ENCODE results near the gene ARL5C. TPM values are rescaled to one million over a fixed set of nuclear protein-coding genes. Genes with fewer than 3 reads are reported as not detected.

ARL5C gene
- total RNA-seq: 0.38 TPM in 1 of 2 replicates, not detected in the other

GRCh38 chr17:39165841-39166349 is at the start of gene ARL5C:
ARL5C (minus strand) TSS chr17:39166161; CDS start chr17:39165760, 401 bp downstream.

GRCh38 chr17:39200070-39200879 is 34.3 kb upstream of the ARL5C start, which contains the start of gene RPL19:
RPL19 (plus strand) TSS chr17:39200283; CDS start chr17:39200345, 62 bp downstream.

GRCh38 chr17:39197380-39198185 is 31.6 kb upstream of the ARL5C start, which contains the start of gene CACNB1:
CACNB1 (minus strand) TSS chr17:39197669; CDS start chr17:39197495, 174 bp downstream.

GRCh38 chr17:39151150-39151942 is 14.6 kb downstream of the ARL5C start, which contains the start of gene PLXDC1:
PLXDC1 (minus strand) TSS chr17:39151637; CDS start chr17:39151437, 200 bp downstream.

Other genes starting within 250 kb of the ARL5C start
- gene FBXO47, start 198.8 kb downstream of the ARL5C start, total RNA-seq: not detected in 2 replicates
- 0.19 and 1.1 TPM in 2 replicates for gene PLXDC1, start 14.5 kb downstream of the ARL5C start, total RNA-seq
- gene CACNB1, start 31.5 kb upstream of the ARL5C start, total RNA-seq: 2.3 and 7.9 TPM in 2 replicates
- 1,670 and 1,734 TPM in 2 replicates for gene RPL19, start 34.1 kb upstream of the ARL5C start, total RNA-seq
- under 0.01 TPM in 2 replicates for gene STAC2, start 59.8 kb upstream of the ARL5C start, total RNA-seq
- gene FBXL20, start 235.5 kb upstream of the ARL5C start, total RNA-seq: 10.2 and 16.6 TPM in 2 replicates

Measured in regular cardiac myocyte (primary cell).